Nephron (organoid): ENCODE results near the gene BCKDHA.

ENCODE experiments used
- H3K27ac Mint-ChIP-seq, 3 experiments: 2 replicates each; pipeline ENCODE4 v1.8.0; 2020; ENCODE audit warnings: mixed read lengths in 3 of 3, mild to moderate bottlenecking in 2 of 3, moderate library complexity in 1 of 3
- H3K27me3 Mint-ChIP-seq: 2 replicates; pipeline ENCODE4 v1.8.0; 2021; ENCODE audit warnings: low read depth, mild to moderate bottlenecking, moderate library complexity, mixed read lengths
- H3K36me3 Mint-ChIP-seq: 2 replicates; pipeline ENCODE4 v1.8.0; 2020; ENCODE audit warnings: low read depth, mixed read lengths
- H3K4me1 Mint-ChIP-seq: 2 replicates; pipeline ENCODE4 v1.8.0; 2020; ENCODE audit warnings: mixed read lengths
- H3K4me3 Mint-ChIP-seq, 3 experiments: 2 replicates each; pipeline ENCODE4 v1.8.0; 2020; ENCODE audit warnings: mild to moderate bottlenecking in 3 of 3, mixed read lengths in 3 of 3, moderate library complexity in 2 of 3
- H3K9me3 Mint-ChIP-seq: 2 replicates; pipeline ENCODE4 v1.8.0; 2020; ENCODE audit warnings: mixed read lengths
- CTCF ChIP-seq, 3 experiments: fragments of 200-600 bp; sonication (generic); IDR thresholded peaks; one replicate each; pipeline ENCODE4 v1.5.0; 2021; ENCODE audit warnings: antibody characterized with exemption in 3 of 3; ENCODE audit not compliant: unreplicated experiment in 3 of 3

Gene BCKDHA

GRCh38 chr19:41447732-41448332 is 50.2 kb downstream of the BCKDHA start:
- no peak overlapping the region for H3K4me3 Mint-ChIP-seq
- TF ChIP-seq CTCF (IDR thresholded peaks at IDR 0.05; ENCODE audit: unreplicated experiment in 3 of 3), result no peak
- H3K27me3 Mint-ChIP-seq, result peaks cover 41% of the 10 kb centered on the region
- H3K27ac Mint-ChIP-seq, result no peak overlapping the region
- H3K4me1 Mint-ChIP-seq, result no peaks in the 10 kb centered on the region
- no peaks in the 10 kb centered on the region for H3K9me3 Mint-ChIP-seq
- H3K36me3 Mint-ChIP-seq, result no peaks in the 10 kb centered on the region

DNA sequence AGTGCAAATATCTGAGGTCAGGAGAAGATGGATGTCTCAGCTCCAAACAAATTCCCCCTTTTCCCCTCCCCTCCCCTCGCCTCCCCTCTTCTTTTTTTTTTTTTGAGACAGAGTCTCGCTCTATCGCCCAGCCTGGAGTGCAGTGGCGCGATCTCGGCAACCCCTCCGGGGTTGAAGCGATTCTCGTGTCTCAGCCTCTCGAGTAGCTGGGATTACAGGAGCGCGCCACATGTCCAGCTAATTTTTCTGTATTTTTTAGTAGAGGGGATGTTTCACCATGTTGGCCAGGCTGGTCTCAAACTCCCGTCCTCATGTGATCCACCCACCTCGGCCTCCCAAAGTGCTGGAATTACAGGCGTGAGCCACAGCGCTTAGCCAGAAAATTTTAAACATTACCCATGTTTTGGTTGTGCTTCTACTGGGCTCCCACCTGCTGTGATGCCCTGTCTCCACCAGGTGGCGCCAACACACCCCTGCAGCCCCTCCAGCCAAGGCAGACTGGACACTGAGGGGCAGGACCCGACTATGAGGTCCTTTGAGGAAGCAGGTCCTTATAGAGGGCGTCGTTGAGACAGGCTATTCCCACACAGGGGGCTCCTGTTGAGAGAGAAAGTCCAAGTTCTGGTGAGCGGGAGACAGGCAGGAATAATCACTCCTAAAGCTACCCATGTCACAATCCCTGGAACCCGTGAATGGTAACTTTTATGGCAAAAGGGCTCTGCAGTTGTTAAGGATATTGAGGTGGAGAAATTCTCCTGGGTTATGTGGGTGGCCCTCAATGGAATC is 51.7 kb downstream of the BCKDHA start:
- Mint-ChIP-seq H3K9me3 (no peaks in the 10 kb centered on the region), H3K27me3 (peaks cover 44% of the 10 kb centered on the region), H3K4me3 (peak overlapping the region in 2 of 3 experiments; percentile 21 to 62), H3K36me3 (no peaks in the 10 kb centered on the region), H3K27ac (no peak overlapping the region), H3K4me1 (no peaks in the 10 kb centered on the region)
- peak; percentile 96 to 98 (median 98) for TF ChIP-seq CTCF (IDR thresholded peaks at IDR 0.05; ENCODE audit: unreplicated experiment in 3 of 3)

- no peaks in the 10 kb centered on the region for H3K36me3 Mint-ChIP-seq
- TF ChIP-seq CTCF (IDR thresholded peaks at IDR 0.05; ENCODE audit: unreplicated experiment in 3 of 3), result no peak
- no peak overlapping the region for H3K4me3 Mint-ChIP-seq
- H3K4me1 Mint-ChIP-seq, result no peaks in the 10 kb centered on the region
- H3K27ac Mint-ChIP-seq, result no peak overlapping the region
- peaks cover 45% of the 10 kb centered on the region for H3K27me3 Mint-ChIP-seq
- H3K9me3 Mint-ChIP-seq, result no peaks in the 10 kb centered on the region
Observed at GRCh38 chr19:41449865-41450178, 52.2 kb downstream of the BCKDHA start.

GRCh38 chr19:41452584-41453275 is 55.1 kb downstream of the BCKDHA start:
- Mint-ChIP-seq H3K4me3 (no peak overlapping the region), H3K36me3 (no peaks in the 10 kb centered on the region), H3K9me3 (no peaks in the 10 kb centered on the region), H3K4me1 (peaks cover 6% of the 10 kb centered on the region), H3K27ac (no peak overlapping the region), H3K27me3 (peaks cover 46% of the 10 kb centered on the region)
- TF ChIP-seq CTCF (IDR thresholded peaks at IDR 0.05; ENCODE audit: unreplicated experiment in 3 of 3), result no peak

DNA sequence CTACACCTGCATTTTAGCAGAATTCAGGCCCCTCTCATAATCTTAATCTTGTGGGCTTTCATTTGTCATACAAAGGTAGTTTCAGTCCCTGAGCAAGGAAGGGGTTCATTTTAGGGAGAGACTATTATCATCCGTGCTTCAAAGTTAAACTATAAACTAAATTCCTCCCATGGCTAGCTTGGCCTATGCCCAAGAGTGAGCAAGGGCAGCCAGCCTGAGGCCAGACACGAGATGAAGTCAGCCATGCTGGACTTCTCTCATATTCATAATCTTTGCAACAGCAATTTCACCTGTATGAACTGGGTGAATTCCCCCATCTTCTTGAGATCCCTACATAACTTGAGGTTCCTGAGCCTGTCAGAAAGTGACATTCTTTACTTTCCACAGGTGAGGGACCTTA is 58.3 kb downstream of the BCKDHA start:
- Mint-ChIP-seq H3K4me1 (peaks cover 6% of the 10 kb centered on the region), H3K27me3 (peaks cover 55% of the 10 kb centered on the region), H3K4me3 (no peak overlapping the region), H3K36me3 (no peaks in the 10 kb centered on the region), H3K27ac (peak overlapping the region in 1 of 3 experiments; percentile 89), H3K9me3 (no peaks in the 10 kb centered on the region)
- no peak for TF ChIP-seq CTCF (IDR thresholded peaks at IDR 0.05; ENCODE audit: unreplicated experiment in 3 of 3)
